Smooth muscle cell (in vitro differentiated cells): Measurements from ENCODE around the gene PNPLA1. TPM values are rescaled to one million over a fixed set of nuclear protein-coding genes. Genes with fewer than 3 reads are reported as not detected.

Experiments used
- DNase-seq: peaks from one replicate; lab custom pipeline; 2025; ENCODE audit not compliant: unreplicated experiment; lab: John Stamatoyannopoulos, UW
- H2AFZ ChIP-seq: fragments of 200-600 bp; sonication (generic); 2 replicates; pipeline ENCODE4 v1.6.0; 2016; ENCODE audit warnings: antibody characterized with exemption, low read depth, mild to moderate bottlenecking
- H3F3A ChIP-seq: fragments of 200-600 bp; sonication (generic); 2 replicates; pipeline ENCODE4 v1.6.0; 2017; ENCODE audit warnings: antibody characterized with exemption, low read depth
- H3K27ac ChIP-seq: fragments of 200-600 bp; sonication (generic); 2 replicates; pipeline ENCODE4 v1.5.1; 2016; ENCODE audit warnings: low read depth, mild to moderate bottlenecking
- H3K27me3 ChIP-seq: fragments of 200-600 bp; sonication (generic); 2 replicates; pipeline ENCODE4 v1.6.1; 2016; ENCODE audit warnings: low read depth, mild to moderate bottlenecking
- H3K36me3 ChIP-seq: fragments of 200-600 bp; sonication (generic); 2 replicates; pipeline ENCODE4 v1.5.1; 2016; ENCODE audit warnings: low read depth
- H3K4me1 ChIP-seq: fragments of 200-600 bp; sonication (generic); 2 replicates; pipeline ENCODE4 v1.5.1; 2016; ENCODE audit warnings: low read depth
- H3K4me2 ChIP-seq: fragments of 200-600 bp; sonication (generic); 2 replicates; pipeline ENCODE4 v1.6.0; 2016; ENCODE audit warnings: mild to moderate bottlenecking
- H3K4me3 ChIP-seq: fragments of 200-600 bp; sonication (generic); 2 replicates; pipeline ENCODE4 v1.5.1; 2016; ENCODE audit warnings: mild to moderate bottlenecking
- H3K79me2 ChIP-seq: fragments of 200-600 bp; sonication (generic); 2 replicates; pipeline ENCODE4 v1.6.0; 2016; ENCODE audit warnings: low read depth, mild to moderate bottlenecking
- H3K9ac ChIP-seq: fragments of 200-600 bp; sonication (generic); 2 replicates; pipeline ENCODE4 v1.6.0; 2016; ENCODE audit warnings: low read depth
- H3K9me3 ChIP-seq: fragments of 200-600 bp; sonication (generic); replicated peaks from 2 replicates; pipeline ENCODE4 v1.5.1; 2016; ENCODE audit warnings: low read depth
- H4K20me1 ChIP-seq: fragments of 200-600 bp; sonication (generic); 2 replicates; pipeline ENCODE4 v1.6.0; 2016; ENCODE audit warnings: low read depth
- CTCF ChIP-seq: fragments of 200-600 bp; sonication (generic); IDR thresholded peaks from 2 replicates; pipeline ENCODE4 v1.5.1; 2017; ENCODE audit warnings: borderline replicate concordance, mild to moderate bottlenecking, antibody characterized with exemption; ENCODE audit not compliant: insufficient read depth, poor library complexity, severe bottlenecking
- WGBS: methylation state at CpG from one replicate; pipeline ENCODE4 v1.1.7; 2016; ENCODE audit warnings: low lambda C conversion rate; 5-methylcytosine and 5-hydroxymethylcytosine counted together
- polyA plus RNA-seq: library from polyadenylated mRNA; unstranded; fragments of >200 nt; fragmentation: Nextera tagmentation; extraction: Ambion mirVana; gene quantifications from 2 replicates; pipeline ENCODE4 v1.2.1, GENCODE V29; 2016
- total RNA-seq: library from RNA; depleted of rRNA; stranded (reverse); fragments of >200 nt; gene quantifications from 2 replicates; pipeline ENCODE4 v1.2.3, GENCODE V29; 2014

PNPLA1 gene
- total and polyA plus RNA-seq, 2 experiments from 2014 or later: not detected

GRCh38 chr6:36347621-36348020, 77.8 kb downstream of the PNPLA1 start:
- no peaks in the 10 kb centered on the region for H4K20me1 ChIP-seq
- TF ChIP-seq CTCF: no peak
- H3K4me1 ChIP-seq: peaks cover 5% of the 10 kb centered on the region
- no peaks in the 10 kb centered on the region for H3K79me2 ChIP-seq
- H3K9me3 ChIP-seq: no peaks in the 10 kb centered on the region
- no peak overlapping the region for H3K9ac ChIP-seq
- no peak overlapping the region for H3K4me2 ChIP-seq
- no peaks in the 10 kb centered on the region for H3K27me3 ChIP-seq
- no peak overlapping the region for H2AFZ ChIP-seq
- no peak overlapping the region for H3K27ac ChIP-seq
- peaks cover 25% of the 10 kb centered on the region for H3F3A ChIP-seq
- 50% methylated on average over 4 of the region's 4 CpGs for WGBS
- DNase-seq: no peak
- H3K36me3 ChIP-seq: no peaks in the 10 kb centered on the region
- no peak overlapping the region for H3K4me3 ChIP-seq

DNA sequence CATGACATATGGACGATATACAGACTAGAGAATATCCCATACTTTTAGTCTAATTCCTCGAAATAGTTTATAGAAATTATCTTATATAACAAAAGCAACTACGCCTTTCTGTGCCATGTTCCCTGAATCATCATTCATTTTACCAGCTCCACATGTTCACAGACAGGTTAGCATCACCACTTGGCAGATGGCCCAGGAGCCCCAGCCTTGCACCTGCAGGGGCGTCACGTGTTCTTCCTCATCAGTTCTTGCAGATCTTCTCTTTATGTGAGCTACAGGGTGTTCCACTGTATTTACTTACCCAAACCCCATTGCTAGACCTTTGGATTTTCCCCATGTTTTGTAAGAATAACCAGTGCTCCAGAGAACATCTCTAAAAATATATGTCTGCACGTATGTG, 79.4 kb downstream of the PNPLA1 start:
- Histone ChIP-seq H3K27me3 (no peaks in the 10 kb centered on the region), H4K20me1 (no peaks in the 10 kb centered on the region), H2AFZ (no peak overlapping the region), H3K79me2 (no peaks in the 10 kb centered on the region), H3K4me3 (no peak overlapping the region), H3F3A (peaks cover 25% of the 10 kb centered on the region), H3K36me3 (no peaks in the 10 kb centered on the region), H3K4me1 (peaks cover 5% of the 10 kb centered on the region), H3K9ac (no peak overlapping the region), H3K9me3 (no peaks in the 10 kb centered on the region), H3K4me2 (no peak overlapping the region), H3K27ac (peak overlapping the region; percentile 99)
- no peak for TF ChIP-seq CTCF
- DNase-seq: no peak
- 96% methylated on average over 6 of the region's 6 CpGs for WGBS

- 60% methylated on average over 4 of the region's 4 CpGs for WGBS
- peak overlapping the region; percentile 3 for H3K4me2 ChIP-seq
- no peaks in the 10 kb centered on the region for H3K9me3 ChIP-seq
- DNase-seq: no peak
- peak overlapping the region; percentile 99 for H3K27ac ChIP-seq
- H4K20me1 ChIP-seq: no peaks in the 10 kb centered on the region
- H3F3A ChIP-seq: peaks cover 25% of the 10 kb centered on the region
- H3K27me3 ChIP-seq: no peaks in the 10 kb centered on the region
- no peak overlapping the region for H2AFZ ChIP-seq
- no peak for TF ChIP-seq CTCF
- no peak overlapping the region for H3K4me3 ChIP-seq
- H3K9ac ChIP-seq: peak overlapping the region; percentile 73
- peaks cover 5% of the 10 kb centered on the region for H3K4me1 ChIP-seq
- no peaks in the 10 kb centered on the region for H3K36me3 ChIP-seq
- no peaks in the 10 kb centered on the region for H3K79me2 ChIP-seq
Measured at GRCh38 chr6:36350082-36350481, 80.2 kb downstream of the PNPLA1 start.

DNA sequence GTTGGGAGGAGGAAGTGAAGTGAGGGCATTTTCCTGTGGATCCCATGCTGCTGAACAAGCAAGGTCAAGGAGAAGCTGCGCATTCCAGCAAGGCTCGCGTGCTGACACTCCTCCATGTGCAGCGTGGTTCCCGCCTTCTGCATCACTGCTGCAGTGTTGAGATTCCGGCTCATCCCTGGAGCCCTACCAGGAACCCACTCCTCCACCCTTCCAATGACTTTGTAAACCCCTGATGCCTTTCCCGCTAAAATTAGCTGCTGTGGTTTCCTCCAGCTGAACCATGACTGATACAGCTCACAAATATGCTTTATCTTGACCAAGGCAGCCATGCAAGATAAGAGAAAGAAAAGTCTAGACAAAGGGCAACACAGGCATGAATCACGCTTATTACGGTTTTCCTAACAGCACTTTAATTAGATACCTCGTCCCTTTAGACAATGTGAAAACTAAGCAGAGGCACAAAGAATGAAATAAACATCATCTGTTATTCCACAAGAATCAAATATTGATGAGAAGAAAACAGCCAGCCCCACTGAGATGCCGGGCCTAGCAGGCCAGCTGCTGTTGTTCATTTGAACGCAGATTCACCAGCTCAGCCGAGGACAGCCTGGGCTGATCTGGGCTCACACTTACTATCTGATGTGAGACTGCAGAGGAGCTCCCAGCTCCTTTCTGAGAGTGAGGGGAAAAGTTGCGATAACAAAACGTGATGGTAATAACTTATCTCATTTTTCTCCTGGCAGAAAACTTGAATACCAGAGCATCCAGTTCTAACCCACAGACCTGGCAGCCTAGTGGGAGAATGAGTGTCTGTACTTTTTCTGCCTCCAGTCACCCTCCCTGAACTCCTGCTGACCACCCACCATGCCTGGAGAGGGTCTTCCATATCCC, 81.1 kb downstream of the PNPLA1 start:
- TF ChIP-seq CTCF: no peak
- Histone ChIP-seq H3K36me3 (no peaks in the 10 kb centered on the region), H3K9ac (peak overlapping the region; percentile 96), H3K4me3 (no peak overlapping the region), H3K4me2 (peak overlapping the region; percentile 73), H3K79me2 (no peaks in the 10 kb centered on the region), H3F3A (peaks cover 25% of the 10 kb centered on the region), H3K27ac (peak overlapping the region; percentile 99), H3K4me1 (peaks cover 3% of the 10 kb centered on the region), H3K27me3 (no peaks in the 10 kb centered on the region), H4K20me1 (no peaks in the 10 kb centered on the region), H3K9me3 (no peaks in the 10 kb centered on the region), H2AFZ (no peak overlapping the region)
- 20% methylated on average over 15 of the region's 15 CpGs for WGBS
- peak; percentile 13 for DNase-seq
